Neutrophil (primary cell): Measurements from ENCODE around the gene RNF166.

Experiments used
- H3K27ac ChIP-seq: fragments of 200-600 bp; sonication (generic); 2 replicates; pipeline ENCODE4 v1.5.1; 2016; ENCODE audit warnings: mild to moderate bottlenecking, moderate library complexity
- H3K27me3 ChIP-seq: fragments of 200-600 bp; sonication (generic); 2 replicates; pipeline ENCODE4 v1.6.0; 2016; ENCODE audit warnings: mild to moderate bottlenecking
- H3K36me3 ChIP-seq: fragments of 200-600 bp; sonication (generic); 2 replicates; pipeline ENCODE4 v1.5.1; 2017
- H3K4me1 ChIP-seq, 2 experiments: fragments of 200-600 bp in 1 of 2; sonication (generic) in 1 of 2; 1 replicate in 1 of 2; 2 replicates in 1 of 2; pipeline versions ENCODE4 v1.5.1 to v1.6.1; 2013 to 2016; ENCODE audit warnings: low read depth in 1 of 2, low read length in 1 of 2, mild to moderate bottlenecking in 1 of 2, moderate library complexity in 1 of 2; ENCODE audit not compliant: control insufficient read depth in 1 of 2, insufficient read depth in 1 of 2
- H3K4me3 ChIP-seq, 2 experiments: fragments of 200-600 bp in 1 of 2; sonication (generic) in 1 of 2; 1 replicate in 1 of 2; 2 replicates in 1 of 2; pipeline ENCODE4 v1.5.1; 2013 to 2016; ENCODE audit warnings: low read depth in 1 of 2, low read length in 1 of 2, mild to moderate bottlenecking in 1 of 2, moderate library complexity in 1 of 2
- H3K9me3 ChIP-seq: fragments of 200-600 bp; sonication (generic); 2 replicates; pipeline ENCODE4 v1.5.1; 2016
- CTCF ChIP-seq: fragments of 200-600 bp; sonication (generic); IDR thresholded peaks from 2 replicates; pipeline ENCODE4 v1.5.1; 2016; ENCODE audit warnings: antibody characterized with exemption

The RNF166 gene

DNA sequence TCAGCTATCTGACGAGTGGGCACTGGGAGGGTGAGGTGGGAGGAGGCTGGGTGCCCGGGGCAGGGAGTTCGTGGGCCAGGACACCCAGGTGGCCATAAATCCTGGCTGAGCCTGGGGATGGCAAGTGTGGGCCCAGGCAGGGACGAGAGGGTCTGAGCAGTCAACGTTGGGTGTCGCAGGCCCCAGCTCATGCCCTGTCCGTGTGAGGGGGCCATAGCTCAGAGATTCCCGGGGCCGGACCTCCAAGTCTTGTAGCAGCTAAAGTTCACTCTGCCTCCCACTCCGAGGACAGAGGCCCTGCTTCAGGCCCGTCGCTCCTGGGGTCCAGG, 34.5 kb upstream of the RNF166 start:
- Histone ChIP-seq H3K27ac (no peak overlapping the region), H3K4me1 (peaks cover 3 to 32% of the 10 kb centered on the region in 2 experiments), H3K27me3 (no peaks in the 10 kb centered on the region), H3K4me3 (no peak overlapping the region), H3K9me3 (no peaks in the 10 kb centered on the region), H3K36me3 (peaks cover 12% of the 10 kb centered on the region)
- no peak for TF ChIP-seq CTCF

DNA sequence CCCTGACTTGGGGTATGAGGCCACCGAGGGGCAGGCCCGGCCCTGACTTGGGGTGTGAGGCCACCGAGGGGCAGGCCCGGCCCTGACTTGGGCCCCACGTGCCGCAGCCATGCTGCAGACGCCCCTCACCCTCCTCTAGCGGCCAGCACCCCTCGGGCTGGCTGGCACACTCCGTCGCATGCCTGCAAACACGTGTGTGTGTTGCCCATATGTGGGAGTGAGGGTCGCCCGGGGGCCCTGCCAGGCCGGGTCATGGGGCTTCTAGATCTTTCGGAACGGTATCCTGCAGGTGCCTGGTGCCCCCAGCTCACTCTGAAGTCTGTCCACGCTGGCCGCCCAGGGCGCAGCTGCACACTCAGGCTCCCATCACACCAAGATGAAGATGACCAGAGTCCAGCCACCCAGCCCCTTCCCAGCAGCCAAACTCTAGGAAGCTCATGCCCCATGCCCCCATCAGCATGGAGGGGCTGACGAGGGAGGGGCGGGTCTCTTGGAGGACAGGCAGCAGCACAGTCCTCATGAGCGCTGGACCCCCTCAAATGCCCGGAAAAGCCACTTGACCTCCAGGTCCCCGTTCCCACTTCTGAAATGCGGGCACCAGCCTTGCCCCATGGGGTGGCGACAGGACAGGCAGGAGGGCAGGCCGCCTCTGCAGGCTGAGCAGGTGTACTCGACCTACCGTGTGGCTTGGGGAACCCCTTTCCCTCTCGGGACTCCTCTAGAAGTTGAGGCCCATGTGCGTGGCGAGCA, 33.9 kb upstream of the RNF166 start:
- H3K9me3 ChIP-seq: no peaks in the 10 kb centered on the region
- H3K4me3 ChIP-seq: no peak overlapping the region
- H3K27ac ChIP-seq: no peak overlapping the region
- H3K36me3 ChIP-seq: peaks cover 12% of the 10 kb centered on the region
- no peak for TF ChIP-seq CTCF
- peaks cover 2 to 27% of the 10 kb centered on the region in 2 experiments for H3K4me1 ChIP-seq
- no peaks in the 10 kb centered on the region for H3K27me3 ChIP-seq

- Histone ChIP-seq H3K9me3 (no peaks in the 10 kb centered on the region), H3K4me3 (no peak overlapping the region), H3K27me3 (no peaks in the 10 kb centered on the region), H3K36me3 (peaks cover 15% of the 10 kb centered on the region), H3K4me1 (peaks cover 2 to 19% of the 10 kb centered on the region in 2 experiments), H3K27ac (no peak overlapping the region)
- TF ChIP-seq CTCF: no peak
These were observed 33.1 kb upstream of the RNF166 start for GRCh38 chr16:88739139-88739976.

DNA sequence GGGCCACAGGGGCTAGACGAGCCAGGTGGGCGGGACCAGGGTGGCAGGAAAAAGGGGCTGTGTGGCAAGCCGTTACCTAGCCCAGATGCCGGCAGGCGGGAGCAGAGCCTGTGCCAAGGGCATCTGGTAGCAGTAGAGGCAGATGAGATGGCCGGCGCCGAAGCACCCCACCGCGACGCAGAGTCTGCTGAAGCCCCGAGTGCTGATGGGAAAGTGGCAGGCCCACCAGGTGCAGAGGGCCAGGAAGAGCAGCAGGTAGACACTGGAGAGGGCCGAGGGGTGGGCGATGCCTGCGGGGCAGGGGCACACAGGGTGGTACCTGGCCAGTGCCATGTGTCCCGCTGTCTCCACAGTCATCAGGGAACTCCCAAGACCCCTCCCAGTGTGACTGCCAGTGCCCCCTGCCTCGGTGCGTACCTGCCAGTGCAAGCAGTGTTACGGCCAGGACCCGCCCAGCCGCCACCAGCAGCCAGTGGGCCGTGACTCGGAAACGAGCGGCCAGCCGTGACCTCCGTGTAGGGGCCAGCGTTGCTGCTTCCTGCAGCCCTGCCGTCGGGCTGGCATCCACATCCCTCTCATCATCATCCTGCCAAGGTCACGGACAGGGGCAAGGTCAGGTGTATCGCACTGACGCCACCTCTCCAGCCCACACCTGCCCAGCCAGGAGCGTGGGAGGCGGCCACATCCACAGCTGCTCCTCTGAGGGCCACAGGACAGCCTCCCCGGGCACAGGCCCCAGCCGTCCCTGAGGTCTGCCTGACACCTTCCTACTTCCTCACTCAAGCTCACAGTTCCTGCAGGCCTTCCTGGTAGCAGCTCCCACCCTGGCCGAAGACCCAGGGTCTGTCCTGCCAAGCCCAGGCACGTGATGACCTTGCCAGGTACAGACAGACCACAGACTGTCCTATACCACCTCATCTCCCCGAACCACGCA, 32.2 kb upstream of the RNF166 start:
- H3K4me1 ChIP-seq: peaks cover 2 to 9% of the 10 kb centered on the region in 2 experiments
- no peak for TF ChIP-seq CTCF
- no peaks in the 10 kb centered on the region for H3K9me3 ChIP-seq
- H3K36me3 ChIP-seq: peaks cover 25% of the 10 kb centered on the region
- H3K4me3 ChIP-seq: no peak overlapping the region
- H3K27ac ChIP-seq: no peak overlapping the region
- H3K27me3 ChIP-seq: no peaks in the 10 kb centered on the region
